HG03280 (cell line): ENCODE results near the gene UTS2B.
"Not testable (repeated sequence)": the region's sequence is repeated elsewhere in the genome, so short reads cannot be mapped to it uniquely, and the experiment has no call there.

ENCODE experiments used
- ATAC-seq: cut with Tn5 transposase; IDR thresholded peaks from one replicate; pipeline ENCODE4 v1.9.1; 2021; ENCODE audit warnings: mild to moderate bottlenecking, moderate library complexity; ENCODE audit not compliant: unreplicated experiment

Gene UTS2B

GRCh38 chr3:191283400-191283799, 46.9 kb downstream of the UTS2B start:
- ATAC-seq = peak; percentile 44

- ATAC-seq = no peak
These were observed 47.8 kb downstream of the UTS2B start for GRCh38 chr3:191282251-191283185.

GRCh38 chr3:191280882-191281281, 49.4 kb downstream of the UTS2B start:
- ATAC-seq = no peak

- no peak for ATAC-seq
These were observed 50.2 kb downstream of the UTS2B start for GRCh38 chr3:191280111-191280510.

GRCh38 chr3:191275751-191276150, 54.6 kb downstream of the UTS2B start:
- no peak for ATAC-seq

GRCh38 chr3:191275244-191275643, 55.1 kb downstream of the UTS2B start:
- ATAC-seq = not testable (repeated sequence)

- ATAC-seq = peak; percentile 57
These were observed 60.8 kb downstream of the UTS2B start for GRCh38 chr3:191269289-191270085.

GRCh38 chr3:191268737-191269136, 61.6 kb downstream of the UTS2B start:
- ATAC-seq = no peak

GRCh38 chr3:191263850-191264249, 66.5 kb downstream of the UTS2B start:
- ATAC-seq = no peak

GRCh38 chr3:191263365-191263764, 67.0 kb downstream of the UTS2B start:
- ATAC-seq = peak; percentile 79

GRCh38 chr3:191262650-191263049, 67.7 kb downstream of the UTS2B start:
- ATAC-seq = no peak

GRCh38 chr3:191261304-191261638, 69.1 kb downstream of the UTS2B start:
- no peak for ATAC-seq

- ATAC-seq = no peak
These were observed 69.7 kb downstream of the UTS2B start for GRCh38 chr3:191260431-191261303.

- ATAC-seq = no peak
These were observed 70.8 kb downstream of the UTS2B start for GRCh38 chr3:191259486-191259885.

- ATAC-seq = no peak
These were observed 73.0 kb downstream of the UTS2B start for GRCh38 chr3:191257286-191257685.

GRCh38 chr3:191256405-191256804, 73.9 kb downstream of the UTS2B start:
- ATAC-seq = no peak

GRCh38 chr3:191255156-191255555, 75.2 kb downstream of the UTS2B start:
- ATAC-seq = no peak

GRCh38 chr3:191254098-191254873, 76.0 kb downstream of the UTS2B start:
- ATAC-seq = no peak

- no peak for ATAC-seq
These were observed 77.1 kb downstream of the UTS2B start for GRCh38 chr3:191253089-191253799.

GRCh38 chr3:191246630-191247029, 83.7 kb downstream of the UTS2B start:
- no peak for ATAC-seq
